ENCODE measurements around the gene EYA2. TPM values are rescaled to one million over a fixed set of nuclear protein-coding genes. Genes with fewer than 3 reads are reported as not detected.

EYA2 gene
- total RNA-seq, 4 donors from 2014 or later = 9.7 to 22.1 (median 14.3) TPM

DNA sequence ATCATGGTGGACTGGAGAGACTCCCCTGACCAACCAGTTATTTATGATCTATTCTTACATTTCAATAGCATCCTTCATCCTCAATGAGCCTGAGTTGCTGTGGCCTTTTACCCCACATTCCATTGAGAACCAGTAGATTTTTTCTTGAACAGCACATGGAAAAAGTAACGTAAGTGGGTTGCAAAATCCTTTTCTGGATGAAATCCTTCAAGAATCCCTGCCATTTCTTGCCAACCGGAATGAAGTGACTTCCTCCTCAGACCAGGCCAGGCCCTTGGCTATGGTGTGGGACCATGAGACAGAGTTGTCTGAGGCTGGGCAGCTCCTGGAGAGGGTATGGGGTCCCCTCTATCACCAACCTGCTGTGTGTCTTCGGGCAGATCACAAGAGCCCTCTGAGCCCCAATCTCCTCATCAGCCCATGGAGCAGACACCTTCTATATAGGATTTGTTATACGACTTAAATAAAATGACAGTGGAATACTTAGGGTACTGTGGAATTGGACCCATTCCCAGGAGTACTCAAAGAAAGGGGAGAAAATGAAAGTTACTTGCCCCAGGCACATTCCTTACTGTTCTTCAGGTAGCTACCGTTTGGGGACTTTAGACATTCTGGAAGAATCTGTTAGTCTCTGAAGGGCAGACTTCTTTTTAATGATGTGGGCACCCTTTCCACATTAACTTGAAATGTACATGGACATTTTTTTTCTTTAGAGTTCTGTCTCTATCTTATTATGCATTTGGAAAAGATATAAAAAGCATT lies 10.9 kb downstream of the EYA2 start:
- no peak for DNase-seq
- H3K27me3 ChIP-seq = no peaks in the 10 kb centered on the region
- intact Hi-C loops (cut with DNase I) = no loop called here
- H3K27ac ChIP-seq = peak overlapping the region in 1 of 4 donors; percentile 43
- 34 to 55% methylated on average over 4 to 5 of the region's 5 CpGs for WGBS, 2 donors
- H3K36me3 ChIP-seq = peaks cover 0 to 12% (median 0%) of the 10 kb centered on the region in 3 donors
- no peak for TF ChIP-seq POLR2A (IDR thresholded peaks at IDR 0.05)
- TF ChIP-seq, protein P1, sequence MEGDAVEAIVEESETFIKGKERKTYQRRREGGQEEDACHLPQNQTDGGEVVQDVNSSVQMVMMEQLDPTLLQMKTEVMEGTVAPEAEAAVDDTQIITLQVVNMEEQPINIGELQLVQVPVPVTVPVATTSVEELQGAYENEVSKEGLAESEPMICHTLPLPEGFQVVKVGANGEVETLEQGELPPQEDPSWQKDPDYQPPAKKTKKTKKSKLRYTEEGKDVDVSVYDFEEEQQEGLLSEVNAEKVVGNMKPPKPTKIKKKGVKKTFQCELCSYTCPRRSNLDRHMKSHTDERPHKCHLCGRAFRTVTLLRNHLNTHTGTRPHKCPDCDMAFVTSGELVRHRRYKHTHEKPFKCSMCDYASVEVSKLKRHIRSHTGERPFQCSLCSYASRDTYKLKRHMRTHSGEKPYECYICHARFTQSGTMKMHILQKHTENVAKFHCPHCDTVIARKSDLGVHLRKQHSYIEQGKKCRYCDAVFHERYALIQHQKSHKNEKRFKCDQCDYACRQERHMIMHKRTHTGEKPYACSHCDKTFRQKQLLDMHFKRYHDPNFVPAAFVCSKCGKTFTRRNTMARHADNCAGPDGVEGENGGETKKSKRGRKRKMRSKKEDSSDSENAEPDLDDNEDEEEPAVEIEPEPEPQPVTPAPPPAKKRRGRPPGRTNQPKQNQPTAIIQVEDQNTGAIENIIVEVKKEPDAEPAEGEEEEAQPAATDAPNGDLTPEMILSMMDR (IDR thresholded peaks at IDR 0.05) = no peak
- no peak overlapping the region for H3K4me3 ChIP-seq
- no peaks in the 10 kb centered on the region for H3K9me3 ChIP-seq
- H3K4me1 ChIP-seq = peaks cover 0 to 13% (median 4%) of the 10 kb centered on the region in 3 donors

DNA sequence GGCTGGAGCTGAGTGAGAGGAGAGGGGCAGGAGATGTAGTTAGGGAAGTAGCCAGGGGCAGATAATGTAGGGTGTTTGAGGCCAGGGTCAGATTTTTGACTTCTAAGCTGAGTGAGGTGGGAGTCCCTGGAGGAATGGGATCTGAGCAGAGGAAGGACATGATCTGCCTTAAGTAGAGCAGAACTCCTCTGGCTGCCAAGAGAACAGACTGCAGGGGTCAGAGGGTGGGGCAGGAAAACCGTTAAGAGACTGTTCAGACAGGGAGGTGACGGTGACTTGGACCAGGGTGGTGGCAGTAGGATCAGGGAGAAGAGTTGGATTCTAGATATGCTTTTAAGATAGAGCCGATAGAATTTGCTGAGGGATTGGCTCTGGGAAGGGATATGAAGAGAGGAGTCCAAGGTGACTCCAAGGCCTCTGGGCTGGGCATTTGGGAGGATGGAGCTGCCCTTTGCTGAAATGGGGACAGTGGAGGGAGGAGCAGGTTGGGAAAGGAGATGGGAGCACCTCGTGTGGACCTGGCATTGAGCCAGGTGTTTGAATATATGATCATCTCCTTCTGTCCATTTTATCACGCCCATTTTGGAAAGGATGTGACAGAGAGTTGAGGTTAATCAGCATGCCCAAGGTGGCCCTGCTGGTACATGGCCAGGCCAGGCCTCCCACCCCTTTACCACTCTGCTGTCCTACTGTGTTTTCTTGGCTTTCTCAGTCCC lies 18.8 kb downstream of the EYA2 start:
- no peak overlapping the region for H3K27ac ChIP-seq
- DNase-seq = no peak
- no peaks in the 10 kb centered on the region for H3K4me1 ChIP-seq
- no peaks in the 10 kb centered on the region for H3K27me3 ChIP-seq
- WGBS, 2 donors = 71% methylated on average over 5 of the region's 5 CpGs
- no peaks in the 10 kb centered on the region for H3K36me3 ChIP-seq
- no peaks in the 10 kb centered on the region for H3K9me3 ChIP-seq
- intact Hi-C loops (cut with DNase I) = no loop called here
- H3K4me3 ChIP-seq = no peak overlapping the region
- TF ChIP-seq, protein P1 (IDR thresholded peaks at IDR 0.05) = no peak
- TF ChIP-seq POLR2A (IDR thresholded peaks at IDR 0.05) = no peak

DNA sequence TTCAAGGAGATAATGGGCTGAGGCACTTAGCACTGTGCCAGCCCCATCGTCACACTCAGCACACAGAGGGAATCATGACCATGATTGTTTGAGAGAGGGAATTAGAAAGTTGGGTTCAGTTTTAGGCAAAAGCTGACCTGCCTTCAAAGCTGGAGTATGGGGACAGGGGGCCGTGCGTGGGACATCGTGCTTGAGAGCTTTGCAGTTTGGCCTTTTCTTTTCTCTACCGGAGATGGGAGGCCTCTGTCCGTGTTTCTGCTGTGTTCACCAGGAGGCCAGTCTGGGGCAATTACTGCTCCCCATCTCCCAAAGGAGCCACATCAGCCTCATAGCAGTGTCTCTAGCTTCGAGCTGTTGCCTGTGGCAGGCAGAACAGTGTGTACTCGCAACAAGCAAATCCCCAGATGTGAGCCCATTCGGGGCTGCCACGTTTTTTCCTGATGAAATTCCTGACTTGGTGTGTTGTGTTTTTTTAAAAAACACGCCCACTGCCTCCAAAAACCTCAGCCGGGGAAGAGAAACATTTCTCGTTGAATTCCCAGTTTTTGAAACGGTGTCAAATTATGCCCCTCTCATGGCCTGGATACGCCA lies 20.2 kb downstream of the EYA2 start:
- Histone ChIP-seq H3K27ac (peak overlapping the region in 1 of 4 donors; percentile 26), H3K36me3 (no peaks in the 10 kb centered on the region), H3K27me3 (no peaks in the 10 kb centered on the region), H3K4me1 (no peaks in the 10 kb centered on the region), H3K4me3 (no peak overlapping the region), H3K9me3 (no peaks in the 10 kb centered on the region)
- TF ChIP-seq, protein P1 (IDR thresholded peaks at IDR 0.05) = no peak
- no peak for TF ChIP-seq POLR2A (IDR thresholded peaks at IDR 0.05)
- intact Hi-C loops (cut with DNase I) = no loop called here
- no peak for DNase-seq
- 71 to 84% methylated on average over 11 to 15 of the region's 15 CpGs for WGBS, 2 donors

DNA sequence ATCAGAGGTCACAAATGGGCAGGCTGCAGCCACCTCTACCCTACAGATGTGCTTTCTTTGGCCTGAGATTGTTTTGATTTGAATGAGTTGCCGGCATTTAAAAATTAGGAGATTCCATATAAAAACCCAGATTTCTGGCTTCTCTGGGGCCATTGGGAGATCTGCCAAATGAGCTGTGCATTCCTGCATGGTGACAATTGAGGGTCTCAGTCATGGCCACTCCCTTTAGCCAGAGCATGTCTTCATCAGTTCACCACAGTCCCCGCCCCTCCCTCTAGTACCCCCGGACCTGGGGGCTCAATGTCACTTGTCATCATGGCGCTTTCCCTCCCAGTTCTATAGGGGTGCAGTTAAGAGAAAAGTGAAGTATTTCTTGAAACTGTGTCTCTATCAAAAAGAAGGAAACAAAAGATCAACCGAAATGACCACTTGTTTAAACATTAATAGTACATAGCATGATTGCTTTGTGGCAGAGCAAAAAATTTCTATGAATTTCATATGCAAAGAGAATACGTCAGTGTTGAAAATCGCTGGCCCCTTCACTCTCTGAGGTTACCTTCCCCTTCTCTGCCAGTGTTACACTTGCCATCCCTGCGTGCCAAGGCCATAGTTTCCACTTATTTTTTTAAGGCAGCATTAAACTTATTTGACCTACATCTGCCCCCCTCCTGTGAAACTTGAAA lies 21.1 kb downstream of the EYA2 start:
- Histone ChIP-seq H3K27ac (no peak overlapping the region), H3K36me3 (no peaks in the 10 kb centered on the region), H3K4me3 (no peak overlapping the region), H3K9me3 (no peaks in the 10 kb centered on the region), H3K27me3 (no peaks in the 10 kb centered on the region), H3K4me1 (no peaks in the 10 kb centered on the region)
- intact Hi-C loops (cut with DNase I) = no loop called here
- no peak for DNase-seq
- no peak for TF ChIP-seq POLR2A (IDR thresholded peaks at IDR 0.05)
- TF ChIP-seq, protein P1 (IDR thresholded peaks at IDR 0.05) = no peak
- WGBS, 2 donors = 71 to 78% methylated on average over 8 of the region's 8 CpGs
